ENCODE measurements around the gene RAET1G. TPM values are rescaled to one million over a fixed set of nuclear protein-coding genes. Genes with fewer than 3 reads are reported as not detected.
"Not testable (repeated sequence)": the region's sequence is repeated elsewhere in the genome, so short reads cannot be mapped to it uniquely, and the experiment has no call there.

The RAET1G gene
- total and polyA plus RNA-seq, 5 donors from 2014 or later: 0.76 TPM; not detected in 4

GRCh38 chr6:149915970-149916865 is 6.7 kb downstream of the RAET1G start:
- H3K27me3 ChIP-seq (ENCODE audit: control insufficient read depth, insufficient read depth, low read length): peaks cover 10% of the 10 kb centered on the region
- H3K36me3 Mint-ChIP-seq: no peaks in the 10 kb centered on the region
- no peak overlapping the region for H3K27ac Mint-ChIP-seq
- peaks cover 0 to 2% (median 0%) of the 10 kb centered on the region in 7 donors for H3K9me3 Mint-ChIP-seq
- DNase-seq: no peak
- H3K27ac ChIP-seq (ENCODE audit: insufficient read depth, low read length, poor library complexity, severe bottlenecking): no peak overlapping the region
- no peak for ATAC-seq (ENCODE audit: low read depth in 2 of 2)
- no peaks in the 10 kb centered on the region for H3K9me3 ChIP-seq (ENCODE audit: control insufficient read depth in 2 of 2, low read length in 2 of 2)
- H3K4me3 ChIP-seq (ENCODE audit: low read depth, low read length): no peak overlapping the region
- peaks cover 42% of the 10 kb centered on the region for H3K27me3 Mint-ChIP-seq
- H3K4me3 Mint-ChIP-seq: no peak overlapping the region
- H3K36me3 ChIP-seq (ENCODE audit: control insufficient read depth, insufficient read depth, low read length): no peaks in the 10 kb centered on the region
- no peaks in the 10 kb centered on the region for H3K4me1 Mint-ChIP-seq
- H3K4me1 ChIP-seq (ENCODE audit: control insufficient read depth, insufficient read depth, low read length, poor library complexity, severe bottlenecking): no peaks in the 10 kb centered on the region

- peaks cover 0 to 8% of the 10 kb centered on the region in 2 experiments for H3K9me3 ChIP-seq (ENCODE audit: control insufficient read depth in 2 of 2, low read length in 2 of 2)
- Mint-ChIP-seq H3K9me3 (peaks cover 0 to 2% (median 0%) of the 10 kb centered on the region in 7 donors), H3K27ac (no peak overlapping the region), H3K4me1 (no peaks in the 10 kb centered on the region), H3K4me3 (peak overlapping the region in 1 of 4 donors; percentile 3), H3K36me3 (no peaks in the 10 kb centered on the region), H3K27me3 (peaks cover 38% of the 10 kb centered on the region)
- H3K36me3 ChIP-seq (ENCODE audit: control insufficient read depth, insufficient read depth, low read length): no peaks in the 10 kb centered on the region
- ATAC-seq (ENCODE audit: low read depth in 2 of 2) (no peak), DNase-seq (no peak)
- H3K4me3 ChIP-seq (ENCODE audit: low read depth, low read length): no peak overlapping the region
- H3K27me3 ChIP-seq (ENCODE audit: control insufficient read depth, insufficient read depth, low read length): peaks cover 4% of the 10 kb centered on the region
- H3K27ac ChIP-seq (ENCODE audit: insufficient read depth, low read length, poor library complexity, severe bottlenecking): no peak overlapping the region
- no peaks in the 10 kb centered on the region for H3K4me1 ChIP-seq (ENCODE audit: control insufficient read depth, insufficient read depth, low read length, poor library complexity, severe bottlenecking)
These were observed 9.2 kb downstream of the RAET1G start for GRCh38 chr6:149913540-149914240.

- H3K9me3 Mint-ChIP-seq: peaks cover 0 to 5% (median under 1%) of the 10 kb centered on the region in 7 donors
- H3K27ac ChIP-seq (ENCODE audit: insufficient read depth, low read length, poor library complexity, severe bottlenecking): no peak overlapping the region
- no peak for ATAC-seq (ENCODE audit: low read depth in 2 of 2)
- H3K4me1 Mint-ChIP-seq: no peaks in the 10 kb centered on the region
- H3K4me1 ChIP-seq (ENCODE audit: control insufficient read depth, insufficient read depth, low read length, poor library complexity, severe bottlenecking): no peaks in the 10 kb centered on the region
- no peak for DNase-seq
- no peak overlapping the region for H3K27ac Mint-ChIP-seq
- no peak overlapping the region for H3K4me3 ChIP-seq (ENCODE audit: low read depth, low read length)
- H3K36me3 ChIP-seq (ENCODE audit: control insufficient read depth, insufficient read depth, low read length): no peaks in the 10 kb centered on the region
- H3K27me3 ChIP-seq (ENCODE audit: control insufficient read depth, insufficient read depth, low read length): peaks cover 4% of the 10 kb centered on the region
- peaks cover 2% of the 10 kb centered on the region for H3K36me3 Mint-ChIP-seq
- peak overlapping the region in 1 of 4 donors; percentile 3 for H3K4me3 Mint-ChIP-seq
- peaks cover 36% of the 10 kb centered on the region for H3K27me3 Mint-ChIP-seq
- peaks cover 0 to 14% of the 10 kb centered on the region in 2 experiments for H3K9me3 ChIP-seq (ENCODE audit: control insufficient read depth in 2 of 2, low read length in 2 of 2)
These were observed 9.8 kb downstream of the RAET1G start for GRCh38 chr6:149913085-149913484.

- not testable (repeated sequence) for H3K27me3 ChIP-seq (ENCODE audit: control insufficient read depth, insufficient read depth, low read length); H3K4me3 ChIP-seq (ENCODE audit: low read depth, low read length); H3K36me3 Mint-ChIP-seq; H3K9me3 Mint-ChIP-seq; H3K27ac ChIP-seq (ENCODE audit: insufficient read depth, low read length, poor library complexity, severe bottlenecking); H3K4me3 Mint-ChIP-seq; DNase-seq; ATAC-seq (ENCODE audit: low read depth in 2 of 2); H3K36me3 ChIP-seq (ENCODE audit: control insufficient read depth, insufficient read depth, low read length); H3K4me1 Mint-ChIP-seq; H3K4me1 ChIP-seq (ENCODE audit: control insufficient read depth, insufficient read depth, low read length, poor library complexity, severe bottlenecking); H3K27ac Mint-ChIP-seq
- peaks cover 36% of the 10 kb centered on the region for H3K27me3 Mint-ChIP-seq
- peaks cover 0 to 18% of the 10 kb centered on the region in 2 experiments for H3K9me3 ChIP-seq (ENCODE audit: control insufficient read depth in 2 of 2, low read length in 2 of 2)
These were observed 10.2 kb downstream of the RAET1G start for GRCh38 chr6:149912680-149913079.

GRCh38 chr6:149910721-149911151 is 12.2 kb downstream of the RAET1G start:
- H3K27me3 ChIP-seq (ENCODE audit: control insufficient read depth, insufficient read depth, low read length): peaks cover 4% of the 10 kb centered on the region

GRCh38 chr6:149909701-149910470 is 13.0 kb downstream of the RAET1G start:
- H3K4me1 ChIP-seq (ENCODE audit: control insufficient read depth, insufficient read depth, low read length, poor library complexity, severe bottlenecking): no peaks in the 10 kb centered on the region
- no peak overlapping the region for H3K4me3 Mint-ChIP-seq
- peaks cover 26% of the 10 kb centered on the region for H3K27me3 Mint-ChIP-seq
- peaks cover 0 to 12% (median 2%) of the 10 kb centered on the region in 7 donors for H3K9me3 Mint-ChIP-seq
- H3K4me3 ChIP-seq (ENCODE audit: low read depth, low read length): no peak overlapping the region
- no peak overlapping the region for H3K27ac ChIP-seq (ENCODE audit: insufficient read depth, low read length, poor library complexity, severe bottlenecking)
- H3K36me3 Mint-ChIP-seq: peaks cover 5% of the 10 kb centered on the region
- H3K4me1 Mint-ChIP-seq: no peaks in the 10 kb centered on the region
- peaks cover 4% of the 10 kb centered on the region for H3K27me3 ChIP-seq (ENCODE audit: control insufficient read depth, insufficient read depth, low read length)
- DNase-seq (no peak), ATAC-seq (ENCODE audit: low read depth in 2 of 2) (no peak)
- H3K27ac Mint-ChIP-seq: no peak overlapping the region
- no peaks in the 10 kb centered on the region for H3K36me3 ChIP-seq (ENCODE audit: control insufficient read depth, insufficient read depth, low read length)
- H3K9me3 ChIP-seq (ENCODE audit: control insufficient read depth in 2 of 2, low read length in 2 of 2): peaks cover 0 to 18% of the 10 kb centered on the region in 2 experiments

More at GRCh38 chr6:149910721-149911151, 12.2 kb downstream of the RAET1G start:
- Mint-ChIP-seq H3K36me3 (peaks cover 5% of the 10 kb centered on the region), H3K4me3 (no peak overlapping the region), H3K27ac (no peak overlapping the region), H3K27me3 (peaks cover 26% of the 10 kb centered on the region), H3K4me1 (no peaks in the 10 kb centered on the region), H3K9me3 (peaks cover 0 to 12% (median 2%) of the 10 kb centered on the region in 7 donors)
- Histone ChIP-seq H3K4me1 (ENCODE audit: control insufficient read depth, insufficient read depth, low read length, poor library complexity, severe bottlenecking) (no peaks in the 10 kb centered on the region), H3K4me3 (ENCODE audit: low read depth, low read length) (no peak overlapping the region), H3K36me3 (ENCODE audit: control insufficient read depth, insufficient read depth, low read length) (no peaks in the 10 kb centered on the region), H3K27ac (ENCODE audit: insufficient read depth, low read length, poor library complexity, severe bottlenecking) (no peak overlapping the region), H3K9me3 (ENCODE audit: control insufficient read depth in 2 of 2, low read length in 2 of 2) (peaks cover 0 to 18% of the 10 kb centered on the region in 2 experiments)
- ATAC-seq (ENCODE audit: low read depth in 2 of 2) (no peak), DNase-seq (no peak)

- H3K36me3 ChIP-seq (ENCODE audit: control insufficient read depth, insufficient read depth, low read length); H3K36me3 Mint-ChIP-seq; H3K27ac Mint-ChIP-seq; H3K27me3 ChIP-seq (ENCODE audit: control insufficient read depth, insufficient read depth, low read length); H3K4me1 Mint-ChIP-seq; H3K27ac ChIP-seq (ENCODE audit: insufficient read depth, low read length, poor library complexity, severe bottlenecking); H3K4me3 Mint-ChIP-seq; ATAC-seq (ENCODE audit: low read depth in 2 of 2); H3K4me1 ChIP-seq (ENCODE audit: control insufficient read depth, insufficient read depth, low read length, poor library complexity, severe bottlenecking); DNase-seq; H3K4me3 ChIP-seq (ENCODE audit: low read depth, low read length): not testable (repeated sequence)
- H3K27me3 Mint-ChIP-seq: peaks cover 19% of the 10 kb centered on the region
- peaks cover 0 to 18% of the 10 kb centered on the region in 2 experiments for H3K9me3 ChIP-seq (ENCODE audit: control insufficient read depth in 2 of 2, low read length in 2 of 2)
- H3K9me3 Mint-ChIP-seq: peaks cover 0 to 12% (median 2%) of the 10 kb centered on the region in 7 donors
These were observed 14.4 kb downstream of the RAET1G start for GRCh38 chr6:149908480-149908879.

All from CD4-positive, CD25-positive, alpha-beta regulatory T cell (primary cell).